B cell (primary cell): ENCODE measurements around the gene HMCN1. TPM values are rescaled to one million over a fixed set of nuclear protein-coding genes. Genes with fewer than 3 reads are reported as not detected.
"Not testable (repeated sequence)": the region's sequence is repeated elsewhere in the genome, so short reads cannot be mapped to it uniquely, and the experiment has no call there.

Experiments
- ATAC-seq: fragments of 200-7000 bp; cut with Tn5 transposase; one replicate; pipeline ENCODE4 v1.10.0; 2021; ENCODE audit warnings: low read depth, mild to moderate bottlenecking, moderate number of reproducible peaks, moderate library complexity
- CTCF ChIA-PET: fragments of 350-600 bp; sonication (Branson Sonifier 250); formaldehyde crosslinking; loops from one replicate; lab custom pipeline; 2021; ENCODE audit warnings: antibody characterized with exemption, inconsistent platforms; lab: Charles Lee
- POLR2A ChIA-PET: fragments of 350-600 bp; sonication (Branson Sonifier 250); formaldehyde crosslinking; loops from one replicate; lab custom pipeline; 2021; ENCODE audit warnings: antibody characterized with exemption; lab: Charles Lee
- DNase-seq: peaks from one replicate; pipeline ENCODE4 v3.0.0; 2013
- H2AFZ ChIP-seq: 2 replicates; pipeline ENCODE4 v1.6.1; 2012; ENCODE audit warnings: mild to moderate bottlenecking, low read depth, low read length; ENCODE audit not compliant: insufficient read depth, poor library complexity, severe bottlenecking
- H3K27ac ChIP-seq, 2 donors: 1 replicate in 1 of 2; 2 replicates in 1 of 2; pipeline ENCODE4 v1.5.1; 2012 to 2013; ENCODE audit warnings: low read length in 2 of 2, mild to moderate bottlenecking in 2 of 2, moderate library complexity in 1 of 2
- H3K27me3 ChIP-seq, 4 experiments: fragments of 200-600 bp in 1 of 4; sonication (generic) in 1 of 4; replicated peaks in 1 of 4; 1 replicate in 2 of 4; 2 replicates in 2 of 4; pipeline versions ENCODE4 v1.6.1 to v1.7.0; 2013 to 2016; ENCODE audit warnings: low read length in 3 of 4, mild to moderate bottlenecking in 2 of 4, mixed read lengths in 1 of 4, moderate library complexity in 1 of 4; ENCODE audit not compliant: insufficient read depth in 4 of 4, control insufficient read depth in 3 of 4; ENCODE audit errors: control extremely low read depth in 1 of 4
- H3K36me3 ChIP-seq, 2 experiments: replicated peaks in 1 of 2; 1 replicate in 1 of 2; 2 replicates in 1 of 2; pipeline versions ENCODE4 v1.6.1 to v1.7.1; 2013; ENCODE audit warnings: low read length in 1 of 2; ENCODE audit not compliant: insufficient read depth in 2 of 2, control insufficient read depth in 1 of 2; ENCODE audit errors: control extremely low read depth in 1 of 2, extremely low read depth in 1 of 2
- H3K4me1 ChIP-seq, 2 donors: fragments of 200-600 bp in 1 of 2; sonication (generic) in 1 of 2; 1 replicate in 1 of 2; 2 replicates in 1 of 2; pipeline versions ENCODE4 v1.5.1 to v1.6.1; 2013 to 2017; ENCODE audit warnings: low read length in 2 of 2; ENCODE audit not compliant: control insufficient read depth in 2 of 2, insufficient read depth in 2 of 2
- H3K4me2 ChIP-seq: replicated peaks from 2 replicates; pipeline ENCODE3; 2012; ENCODE audit warnings: mild to moderate bottlenecking, low read depth, low read length; ENCODE audit not compliant: poor library complexity, severe bottlenecking
- H3K4me3 ChIP-seq, 5 experiments: fragments of 200-600 bp in 1 of 5; sonication (generic) in 1 of 5; 1 replicate in 3 of 5; 2 replicates in 2 of 5; pipeline versions ENCODE4 v1.5.1 to v1.7.0; 2011 to 2016; ENCODE audit warnings: low read length in 4 of 5, mild to moderate bottlenecking in 4 of 5, low read depth in 2 of 5, control low read depth in 1 of 5, moderate library complexity in 1 of 5; ENCODE audit not compliant: insufficient read depth in 1 of 5; ENCODE audit errors: control extremely low read depth in 1 of 5, extremely low read depth in 1 of 5
- H3K79me2 ChIP-seq: fragments of 200-600 bp; sonication (generic); one replicate; pipeline ENCODE4 v1.6.0; 2016; ENCODE audit warnings: low read length; ENCODE audit not compliant: control insufficient read depth, insufficient read depth
- H3K9ac ChIP-seq: fragments of 200-600 bp; sonication (generic); 2 replicates; pipeline ENCODE4 v1.6.1; 2017; ENCODE audit warnings: mild to moderate bottlenecking, low read length, moderate library complexity
- H3K9me3 ChIP-seq, 3 donors: one replicate each; pipeline versions ENCODE4 v1.6.1 to v1.7.1; 2013; ENCODE audit warnings: low read length in 2 of 3; ENCODE audit not compliant: control insufficient read depth in 2 of 3, insufficient read depth in 1 of 3; ENCODE audit errors: control extremely low read depth in 1 of 3
- H4K20me1 ChIP-seq: 2 replicates; pipeline ENCODE4 v1.6.0; 2012; ENCODE audit warnings: mild to moderate bottlenecking, low read length; ENCODE audit not compliant: insufficient read depth, control insufficient read depth, poor library complexity, severe bottlenecking
- H3K27ac Mint-ChIP-seq: one replicate; pipeline ENCODE4 v1.8.0; 2021; ENCODE audit warnings: mixed read lengths
- H3K27me3 Mint-ChIP-seq: one replicate; pipeline ENCODE4 v1.8.0; 2021; ENCODE audit warnings: mixed read lengths
- H3K4me1 Mint-ChIP-seq: one replicate; pipeline ENCODE4 v1.8.0; 2021; ENCODE audit warnings: mixed read lengths
- H3K4me3 Mint-ChIP-seq: one replicate; pipeline ENCODE4 v1.8.0; 2021; ENCODE audit warnings: mixed read lengths
- H3K9me3 Mint-ChIP-seq: one replicate; pipeline ENCODE4 v1.8.0; 2022; ENCODE audit warnings: mixed read lengths; ENCODE audit not compliant: insufficient read depth
- EZH2 ChIP-seq: IDR thresholded peaks from 2 replicates; pipeline ENCODE4 v1.6.1; 2012; ENCODE audit warnings: borderline replicate concordance, low read depth, mild to moderate bottlenecking, moderate library complexity, low read length; ENCODE audit not compliant: insufficient read depth, poor library complexity, severe bottlenecking
- WGBS: methylation state at CpG from one replicate; pipeline ENCODE4 v1.1.5; 2013; ENCODE audit warnings: missing lambda C conversion rate; ENCODE audit not compliant: insufficient coverage; 5-methylcytosine and 5-hydroxymethylcytosine counted together
- intact Hi-C: fragments of 100-400 bp; cut with micrococcal nuclease; formaldehyde crosslinking; loops from one replicate; pipeline ENCODE4 v1.10.0; 2022
- polyA plus RNA-seq: library from polyadenylated mRNA; depleted of rRNA; stranded (reverse); fragments of >200 nt; gene quantifications from 2 replicates; pipeline ENCODE4 v1.2.3, GENCODE V29; 2012
- total RNA-seq, 2 donors: library from RNA; stranded (reverse); fragments of 120-200 nt in 1 of 2; gene quantifications; 1 replicate in 1 of 2; 2 replicates in 1 of 2; pipeline versions ENCODE4 v1.2.3 to v1.2.4, GENCODE V29; 2013 to 2022
- TF ChIP-seq, protein P1 (sequence below): fragments of 200-600 bp; IDR thresholded peaks from one replicate; pipeline ENCODE4 v1.8.0; 2022; ENCODE audit warnings: antibody characterized with exemption, mild to moderate bottlenecking

The HMCN1 gene
- total and polyA plus RNA-seq, 2 donors (not counting 1 experiment from before 2014, with no cell fraction given) = not detected

DNA sequence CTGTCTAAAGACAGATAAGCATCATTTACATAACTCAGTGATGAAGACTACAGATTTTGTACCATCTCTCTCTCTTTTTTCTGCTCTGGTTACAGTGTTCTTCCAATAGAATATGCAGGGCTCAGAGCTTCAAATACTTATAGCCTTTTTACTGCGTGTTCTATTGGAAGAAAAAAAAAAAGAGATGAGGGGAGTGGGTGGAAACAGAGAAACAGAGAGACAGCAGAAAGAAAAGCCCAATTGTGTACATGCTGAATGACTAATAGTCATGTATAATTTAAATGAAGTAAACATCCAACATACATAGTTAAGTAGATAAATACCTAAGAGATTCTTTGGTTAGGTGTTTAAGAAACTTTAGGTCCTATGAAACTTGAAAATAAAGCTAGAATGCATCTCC is 151.9 kb downstream of the HMCN1 start:
- H3K27me3 ChIP-seq = no peaks in the 10 kb centered on the region
- H3K79me2 ChIP-seq = no peaks in the 10 kb centered on the region
- H2AFZ ChIP-seq = no peak overlapping the region
- no peaks in the 10 kb centered on the region for H3K9me3 Mint-ChIP-seq
- intact Hi-C loops = no loop called here
- H3K9me3 ChIP-seq = no peaks in the 10 kb centered on the region
- ChIA-PET CTCF (no interaction called here), POLR2A (no interaction called here)
- H3K4me1 ChIP-seq = no peaks in the 10 kb centered on the region
- H3K27ac Mint-ChIP-seq = no peak overlapping the region
- TF ChIP-seq EZH2 = no peak
- TF ChIP-seq, protein P1, sequence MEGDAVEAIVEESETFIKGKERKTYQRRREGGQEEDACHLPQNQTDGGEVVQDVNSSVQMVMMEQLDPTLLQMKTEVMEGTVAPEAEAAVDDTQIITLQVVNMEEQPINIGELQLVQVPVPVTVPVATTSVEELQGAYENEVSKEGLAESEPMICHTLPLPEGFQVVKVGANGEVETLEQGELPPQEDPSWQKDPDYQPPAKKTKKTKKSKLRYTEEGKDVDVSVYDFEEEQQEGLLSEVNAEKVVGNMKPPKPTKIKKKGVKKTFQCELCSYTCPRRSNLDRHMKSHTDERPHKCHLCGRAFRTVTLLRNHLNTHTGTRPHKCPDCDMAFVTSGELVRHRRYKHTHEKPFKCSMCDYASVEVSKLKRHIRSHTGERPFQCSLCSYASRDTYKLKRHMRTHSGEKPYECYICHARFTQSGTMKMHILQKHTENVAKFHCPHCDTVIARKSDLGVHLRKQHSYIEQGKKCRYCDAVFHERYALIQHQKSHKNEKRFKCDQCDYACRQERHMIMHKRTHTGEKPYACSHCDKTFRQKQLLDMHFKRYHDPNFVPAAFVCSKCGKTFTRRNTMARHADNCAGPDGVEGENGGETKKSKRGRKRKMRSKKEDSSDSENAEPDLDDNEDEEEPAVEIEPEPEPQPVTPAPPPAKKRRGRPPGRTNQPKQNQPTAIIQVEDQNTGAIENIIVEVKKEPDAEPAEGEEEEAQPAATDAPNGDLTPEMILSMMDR = no peak
- H3K9ac ChIP-seq = no peak overlapping the region
- no CpG with 5 or more reads among the region's 1 CpG for WGBS
- no peaks in the 10 kb centered on the region for H3K27me3 Mint-ChIP-seq
- H3K4me3 ChIP-seq = no peak overlapping the region
- no peak overlapping the region for H3K4me3 Mint-ChIP-seq
- no peak overlapping the region for H3K27ac ChIP-seq
- no peak for DNase-seq
- H3K4me1 Mint-ChIP-seq = no peaks in the 10 kb centered on the region
- no peaks in the 10 kb centered on the region for H3K36me3 ChIP-seq
- no peak for ATAC-seq
- no peaks in the 10 kb centered on the region for H4K20me1 ChIP-seq
- H3K4me2 ChIP-seq = no peak overlapping the region

DNA sequence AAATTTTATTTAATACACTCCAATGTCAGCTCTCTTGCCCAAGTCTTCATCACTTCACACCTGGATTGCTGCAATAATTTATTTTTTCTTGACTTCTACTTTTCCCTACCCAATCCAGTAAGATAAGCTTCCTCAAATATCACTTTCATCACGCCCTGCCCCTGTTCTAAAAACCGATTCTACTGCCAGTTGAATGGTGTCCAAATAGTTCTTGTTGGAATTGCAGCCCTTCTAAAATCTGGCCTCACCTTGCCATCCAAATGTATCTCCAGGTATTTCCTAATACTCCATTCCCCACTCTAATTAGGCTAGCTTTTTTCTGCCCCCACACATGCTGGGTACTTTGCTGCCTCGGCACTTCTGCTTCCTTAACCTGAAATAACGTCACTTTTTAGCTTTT is 152.5 kb downstream of the HMCN1 start:
- H3K27me3 Mint-ChIP-seq = no peaks in the 10 kb centered on the region
- H3K4me1 Mint-ChIP-seq = no peaks in the 10 kb centered on the region
- H3K27ac ChIP-seq = no peak overlapping the region
- ChIA-PET POLR2A (no interaction called here), CTCF (no interaction called here)
- no peaks in the 10 kb centered on the region for H3K27me3 ChIP-seq
- no peak overlapping the region for H2AFZ ChIP-seq
- H3K27ac Mint-ChIP-seq = no peak overlapping the region
- no peak overlapping the region for H3K4me2 ChIP-seq
- no peak overlapping the region for H3K4me3 Mint-ChIP-seq
- intact Hi-C loops = no loop called here
- DNase-seq (no peak), ATAC-seq (no peak)
- H3K79me2 ChIP-seq = no peaks in the 10 kb centered on the region
- no peak overlapping the region for H3K4me3 ChIP-seq
- no peaks in the 10 kb centered on the region for H4K20me1 ChIP-seq
- no peaks in the 10 kb centered on the region for H3K9me3 Mint-ChIP-seq
- WGBS = 94% methylated on average over 4 of the region's 4 CpGs
- H3K4me1 ChIP-seq = no peaks in the 10 kb centered on the region
- TF ChIP-seq, protein P1 = no peak
- no peak for TF ChIP-seq EZH2
- H3K9ac ChIP-seq = no peak overlapping the region
- no peaks in the 10 kb centered on the region for H3K36me3 ChIP-seq
- H3K9me3 ChIP-seq = no peaks in the 10 kb centered on the region

DNA sequence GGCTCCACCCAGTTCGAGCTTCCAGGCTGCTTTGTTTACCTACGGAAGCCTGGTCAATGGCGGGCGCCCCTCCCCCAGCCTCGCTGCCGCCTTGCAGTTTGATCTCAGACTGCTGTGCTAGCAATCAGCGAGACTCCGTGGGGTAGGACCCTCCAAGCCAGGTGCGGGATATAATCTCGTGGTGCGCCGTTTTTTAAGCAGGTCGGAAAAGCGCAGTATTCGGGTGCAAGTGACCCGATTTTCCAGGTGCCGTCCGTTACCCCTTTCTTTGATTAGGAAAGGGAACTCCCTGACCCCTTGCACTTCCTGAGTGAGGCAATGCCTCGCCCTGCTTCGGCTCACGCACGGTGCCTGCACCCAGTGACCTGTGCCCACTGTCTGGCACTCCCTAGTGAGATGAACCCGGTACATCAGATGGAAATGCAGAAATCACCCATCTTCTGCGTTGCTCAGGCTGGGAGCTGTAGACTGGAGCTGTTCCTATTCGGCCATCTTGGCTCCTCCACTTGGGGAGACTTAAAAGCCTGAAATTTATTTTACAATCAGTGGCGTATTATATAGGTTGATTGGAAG is 158.7 kb downstream of the HMCN1 start:
- H3K9ac ChIP-seq, H3K27me3 Mint-ChIP-seq, H3K36me3 ChIP-seq, H4K20me1 ChIP-seq, H3K27ac ChIP-seq, CTCF ChIA-PET, H3K9me3 Mint-ChIP-seq, H3K27ac Mint-ChIP-seq, H3K4me3 ChIP-seq, H3K4me1 ChIP-seq, H3K9me3 ChIP-seq, H3K4me3 Mint-ChIP-seq, intact Hi-C loops, DNase-seq, H3K4me1 Mint-ChIP-seq, H3K4me2 ChIP-seq, H2AFZ ChIP-seq, H3K27me3 ChIP-seq, POLR2A ChIA-PET, ATAC-seq, H3K79me2 ChIP-seq: not testable (repeated sequence)
- WGBS = 97% methylated on average over 15 of the region's 26 CpGs
